GM21723 (cell line): ENCODE measurements around the gene SMIM43.
"Not testable (repeated sequence)": the region's sequence is repeated elsewhere in the genome, so short reads cannot be mapped to it uniquely, and the experiment has no call there.

Experiments used
- ATAC-seq: cut with Tn5 transposase; IDR thresholded peaks from one replicate; pipeline ENCODE4 v1.9.1; 2021; ENCODE audit warnings: mild to moderate bottlenecking, moderate library complexity; ENCODE audit not compliant: unreplicated experiment

SMIM43 gene

DNA sequence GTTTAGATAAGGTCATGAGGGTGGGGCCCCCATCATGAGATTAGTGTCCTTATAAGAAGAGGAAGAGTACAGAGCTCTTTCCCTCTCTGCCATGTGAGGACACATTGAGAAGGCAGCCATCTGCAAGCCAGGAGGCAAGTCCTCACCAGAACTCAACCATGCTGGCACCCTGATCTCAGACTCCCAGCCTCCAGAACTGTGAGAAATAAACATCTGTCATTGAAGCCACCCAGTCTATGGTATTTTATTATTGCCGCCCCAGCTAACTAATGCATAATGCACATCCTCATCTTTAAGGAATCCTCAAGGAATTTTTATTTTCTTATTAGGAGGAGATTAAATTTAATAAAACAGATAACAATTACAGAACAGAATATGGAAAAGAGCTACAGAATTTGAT is 19.4 kb upstream of the SMIM43 start:
- no peak for ATAC-seq

DNA sequence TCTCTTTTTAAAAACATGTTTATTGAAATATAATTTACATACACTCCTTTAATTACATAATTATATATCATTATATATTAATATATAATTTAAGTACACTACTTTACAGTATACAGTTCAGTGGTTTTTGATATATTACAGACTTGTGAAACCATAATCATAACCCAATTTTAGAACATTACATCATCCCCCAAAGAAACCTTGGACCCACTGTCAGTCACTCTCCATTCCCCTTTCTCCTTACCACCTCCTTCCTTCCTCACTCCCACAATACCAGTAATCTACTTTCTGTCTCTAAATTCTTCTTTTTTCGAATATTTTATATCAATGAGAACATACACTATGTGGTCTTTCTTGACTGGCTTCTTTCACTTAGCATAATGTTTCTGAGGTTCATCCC is 18.2 kb upstream of the SMIM43 start:
- no peak for ATAC-seq

DNA sequence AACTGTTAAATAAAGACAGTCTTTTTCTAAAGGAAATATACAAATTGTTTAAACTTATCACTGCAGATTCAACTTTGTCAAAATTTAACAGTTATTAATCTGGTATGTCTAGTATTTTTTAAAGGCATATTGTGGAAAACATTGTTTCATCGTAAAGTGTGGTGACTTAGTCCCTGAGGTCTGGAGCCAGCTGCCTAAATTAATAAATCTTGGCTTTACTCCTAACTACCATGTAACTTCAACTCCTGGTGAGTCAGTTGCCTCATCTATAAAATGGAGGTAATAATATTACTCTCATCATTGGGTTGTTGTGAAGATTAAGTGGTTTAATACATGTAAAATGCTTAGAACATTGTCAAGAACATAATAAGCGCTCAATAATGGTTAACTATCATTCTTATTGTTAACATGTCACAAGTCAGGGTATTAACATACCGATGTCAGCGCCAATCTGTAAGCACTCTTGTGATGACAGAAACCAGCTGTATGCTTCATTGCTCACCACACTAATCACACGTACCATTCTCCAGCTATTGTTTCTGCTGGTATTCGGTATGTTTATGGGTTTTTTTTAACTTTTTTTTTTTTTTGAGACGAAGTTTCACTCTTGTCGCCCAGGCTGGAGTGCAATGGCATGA is 14.1 kb upstream of the SMIM43 start:
- ATAC-seq: no peak

DNA sequence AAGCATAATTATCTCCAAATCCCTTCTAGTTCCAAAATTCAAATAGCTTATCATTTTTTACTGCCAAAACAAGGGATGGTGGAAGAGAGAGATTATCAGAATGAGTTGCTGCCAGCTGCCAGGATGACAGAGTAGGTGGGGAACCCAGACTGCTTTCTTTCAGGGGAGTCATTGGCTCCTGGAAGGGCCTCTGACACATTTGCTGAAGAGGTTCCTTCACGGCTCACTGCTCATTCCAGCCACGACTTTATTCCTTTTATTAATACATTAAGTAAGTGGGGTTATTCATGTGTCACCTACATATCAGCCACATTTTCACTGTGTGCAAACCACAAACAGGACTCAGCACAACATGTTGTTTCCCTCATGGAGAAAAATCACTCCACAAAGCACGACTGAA is 12.7 kb upstream of the SMIM43 start:
- peak; percentile 51 for ATAC-seq

DNA sequence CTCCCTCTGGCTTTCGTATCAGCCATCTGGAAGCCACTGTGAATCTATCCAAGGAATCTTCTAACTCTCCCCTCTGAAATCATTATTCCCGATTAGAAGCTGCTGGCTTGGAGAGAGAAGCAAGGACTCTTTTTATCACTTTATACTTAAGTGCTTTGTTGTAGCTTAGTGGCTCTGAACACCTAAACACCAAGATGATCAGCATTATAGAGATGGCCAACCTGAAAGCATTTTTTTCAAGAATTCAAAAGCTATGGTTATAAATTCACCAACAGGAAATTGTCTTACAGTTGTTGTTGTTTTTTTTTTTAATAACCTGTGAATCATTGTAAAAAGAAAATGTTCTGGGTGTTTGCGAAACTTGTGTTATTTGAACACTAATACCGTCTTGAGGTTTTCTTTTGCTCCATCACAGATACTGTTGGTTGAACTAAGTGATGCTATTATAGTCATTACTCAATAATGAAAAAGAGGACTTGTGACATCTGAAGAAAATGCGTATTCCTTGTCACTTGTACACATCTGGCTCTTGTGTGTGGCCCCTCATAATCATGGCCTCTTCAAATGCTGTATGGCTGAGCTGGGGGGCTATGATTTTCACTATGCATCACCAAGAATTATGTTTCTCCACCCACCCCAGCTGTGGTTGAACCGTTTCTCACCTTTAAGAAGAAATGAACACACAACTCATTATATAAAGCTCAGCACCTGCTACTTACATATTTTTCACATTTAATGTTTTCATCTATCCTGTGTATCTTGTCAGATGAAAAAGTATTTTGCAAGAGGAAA is 11.8 kb upstream of the SMIM43 start:
- ATAC-seq: no peak

DNA sequence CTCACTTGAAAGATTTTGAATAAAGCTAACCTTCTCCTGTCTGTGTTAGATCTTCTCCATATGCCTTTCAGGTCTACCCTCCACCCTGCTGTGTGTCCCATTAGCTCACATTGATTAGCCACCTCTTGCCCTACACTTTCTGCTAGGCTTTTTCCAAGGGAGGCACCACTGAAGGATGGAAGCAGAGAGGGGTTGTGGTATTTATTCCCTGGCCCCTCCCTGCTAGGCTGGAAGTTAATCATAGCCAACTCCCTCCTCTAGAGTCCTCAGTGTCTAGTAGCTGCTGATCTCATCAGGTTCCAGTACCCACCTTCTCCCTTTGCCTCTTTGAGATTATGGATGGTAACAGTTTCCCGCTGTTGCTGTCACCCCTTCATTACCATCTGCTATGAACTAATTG is 8.9 kb upstream of the SMIM43 start:
- ATAC-seq: no peak

DNA sequence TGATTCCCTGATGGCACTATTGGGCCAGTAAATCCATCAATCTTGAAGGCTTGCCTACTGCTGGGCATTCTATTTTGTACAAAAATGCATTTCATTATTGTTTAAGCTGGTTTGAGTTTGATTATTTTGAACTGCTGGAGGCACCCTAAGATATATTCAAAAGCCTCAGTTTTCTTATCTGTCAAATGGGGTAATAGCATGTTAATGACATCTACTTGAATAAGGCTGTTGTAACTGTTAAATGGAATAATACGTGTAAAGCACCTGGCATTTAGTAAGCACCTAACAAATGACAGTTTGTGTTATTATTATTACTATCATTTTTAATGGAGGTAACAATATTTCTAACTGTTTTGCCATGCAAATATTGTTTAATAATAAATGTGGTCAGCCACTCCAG is 6.9 kb upstream of the SMIM43 start:
- no peak for ATAC-seq

DNA sequence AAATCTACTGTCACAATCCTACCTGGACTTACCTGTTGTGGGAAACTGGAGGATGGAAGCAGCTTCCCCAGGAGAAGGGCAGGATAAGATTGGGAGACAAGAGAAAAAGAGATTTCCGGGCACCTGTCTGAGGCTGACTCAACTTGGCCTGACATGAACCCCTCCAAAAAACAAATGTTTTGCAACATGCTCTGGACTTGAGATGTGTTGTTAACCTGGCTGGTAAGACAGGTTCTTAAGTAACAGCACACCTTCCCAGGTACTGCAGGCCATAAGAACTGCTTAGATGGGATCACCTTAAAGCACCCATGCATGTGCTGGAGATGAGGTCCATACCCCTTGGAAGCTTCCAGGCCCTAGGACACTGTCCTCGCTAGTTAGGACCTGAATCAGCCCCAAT is 4.4 kb upstream of the SMIM43 start:
- no peak for ATAC-seq

DNA sequence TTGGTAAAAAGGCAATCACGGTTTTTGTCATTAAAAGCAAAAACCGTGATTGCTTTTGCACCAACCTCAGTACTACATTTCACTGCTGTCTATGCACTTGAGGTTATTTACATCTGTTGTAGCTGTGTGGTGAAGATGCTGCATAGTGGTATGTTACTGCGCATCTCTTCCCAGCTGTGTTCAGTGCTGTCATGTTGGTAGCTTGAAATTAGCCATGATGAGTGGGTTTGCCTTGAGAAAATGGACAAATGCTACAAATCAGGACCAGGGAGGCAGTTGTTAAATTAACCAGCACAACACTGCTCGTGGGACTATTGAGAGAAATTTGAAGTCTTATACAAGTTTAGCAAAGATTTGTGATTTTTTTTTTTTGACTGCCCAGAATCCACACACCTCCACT is 2.2 kb upstream of the SMIM43 start:
- no peak for ATAC-seq

DNA sequence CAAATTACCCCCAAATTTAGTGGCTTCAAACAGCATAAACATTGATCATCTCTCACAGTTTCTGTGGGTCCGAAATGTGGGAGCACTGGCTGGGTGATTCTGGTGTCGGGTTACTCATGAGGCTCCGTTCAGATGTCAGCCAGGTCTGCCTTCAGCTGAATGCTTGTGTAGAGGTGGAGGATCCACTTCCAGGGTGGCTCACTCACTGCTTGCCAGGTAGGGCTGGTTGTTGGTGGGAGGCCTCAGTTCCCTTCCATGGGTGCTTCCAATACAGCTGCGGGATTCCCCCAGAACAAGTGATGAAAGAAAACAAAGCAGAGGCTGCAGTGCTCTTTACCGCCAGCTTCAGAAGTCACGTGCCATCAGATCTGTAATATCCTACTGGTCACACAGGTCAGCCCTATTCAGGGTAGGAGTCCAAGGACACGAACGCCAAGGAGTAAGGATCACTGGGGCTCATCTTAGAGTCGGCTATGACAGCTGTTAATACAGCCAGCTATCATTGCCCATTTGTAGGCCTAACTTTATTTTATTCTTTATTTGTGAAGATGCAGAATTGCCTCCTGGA is 1.1 kb upstream of the SMIM43 start:
- ATAC-seq: no peak

DNA sequence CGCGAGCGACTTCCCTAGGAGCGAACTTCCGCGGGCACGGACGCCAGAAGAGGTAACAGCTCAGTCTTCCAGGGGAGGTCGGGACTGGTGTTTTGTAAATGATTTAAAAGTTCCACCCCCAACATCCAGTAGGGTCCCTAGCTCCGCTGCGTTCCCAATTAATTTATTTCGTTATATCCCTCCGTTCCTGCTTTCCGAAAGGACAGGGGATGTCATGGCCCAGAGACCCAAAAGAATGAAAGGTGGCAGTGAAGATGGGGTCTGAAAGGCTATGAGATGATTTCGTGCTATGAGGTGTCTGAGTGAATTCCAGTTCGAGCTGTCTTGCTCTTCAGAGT is 373 bp upstream of the SMIM43 start:
- ATAC-seq: no peak

DNA sequence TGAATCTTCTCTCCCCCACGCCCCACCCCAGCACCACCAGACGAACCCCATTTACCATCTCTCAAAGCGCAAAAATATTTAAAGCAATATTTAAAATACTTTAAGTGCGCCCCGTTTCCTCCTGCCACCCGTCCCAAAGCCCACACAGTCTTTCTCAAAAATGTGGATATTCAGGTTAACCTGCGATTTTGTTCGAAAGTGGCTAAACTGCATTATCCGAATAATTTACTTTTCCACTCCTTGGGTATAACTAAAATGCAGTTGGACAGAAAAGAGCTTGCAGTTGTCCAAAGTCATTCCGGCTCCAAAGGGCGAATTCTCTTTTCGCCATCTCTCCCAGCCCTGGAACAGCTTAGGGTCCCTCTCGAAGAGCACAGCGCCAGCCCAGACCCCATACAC is 662 bp downstream of the SMIM43 start:
- no peak for ATAC-seq

DNA sequence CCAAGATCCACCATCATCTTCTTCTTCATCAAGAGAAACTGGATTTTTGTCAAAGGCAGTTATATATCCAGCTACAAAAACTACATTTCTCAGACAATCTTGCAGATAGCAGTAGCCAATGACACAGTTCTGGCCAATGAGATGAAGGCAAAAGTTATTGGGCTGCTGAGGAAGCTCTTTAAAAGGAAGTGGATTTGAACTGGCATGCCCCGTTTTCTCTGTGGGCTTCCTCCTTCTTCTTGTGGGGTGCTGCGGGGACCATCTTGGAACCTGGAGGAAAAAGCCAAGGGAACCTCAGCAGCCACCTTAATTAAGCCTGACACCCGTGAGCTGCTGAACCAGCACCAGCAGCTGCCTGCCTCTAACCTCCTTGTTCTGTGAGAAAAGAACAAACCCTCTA is 4.8 kb downstream of the SMIM43 start:
- no peak for ATAC-seq

DNA sequence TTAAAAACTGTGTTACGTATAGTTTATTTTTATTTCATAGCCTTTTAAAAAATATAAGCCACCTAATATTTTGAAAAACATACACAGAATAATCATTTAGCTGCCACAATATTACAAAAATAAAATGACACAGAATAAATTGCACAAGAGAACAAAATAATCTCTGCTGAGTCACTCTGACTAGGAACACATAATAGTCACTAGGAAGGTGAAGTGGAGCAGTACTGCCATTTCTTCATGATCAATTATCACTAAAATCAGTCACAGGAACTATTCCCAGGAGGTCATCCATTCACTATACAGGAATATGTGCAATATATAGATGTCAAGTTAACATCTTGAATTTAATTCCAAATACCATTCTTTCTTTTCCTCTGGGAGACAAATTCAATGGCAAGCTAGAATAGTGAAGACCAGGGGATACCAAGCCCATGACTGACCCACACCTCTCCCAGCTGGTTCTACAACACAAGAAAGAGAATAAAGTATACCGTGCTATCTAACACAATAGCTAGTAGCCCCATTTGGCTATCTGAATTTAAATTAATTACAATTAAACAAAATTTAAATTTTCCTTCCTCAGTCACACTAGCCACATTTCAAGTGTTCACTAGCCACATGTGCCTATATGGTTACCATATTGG is 5.9 kb downstream of the SMIM43 start:
- no peak for ATAC-seq

DNA sequence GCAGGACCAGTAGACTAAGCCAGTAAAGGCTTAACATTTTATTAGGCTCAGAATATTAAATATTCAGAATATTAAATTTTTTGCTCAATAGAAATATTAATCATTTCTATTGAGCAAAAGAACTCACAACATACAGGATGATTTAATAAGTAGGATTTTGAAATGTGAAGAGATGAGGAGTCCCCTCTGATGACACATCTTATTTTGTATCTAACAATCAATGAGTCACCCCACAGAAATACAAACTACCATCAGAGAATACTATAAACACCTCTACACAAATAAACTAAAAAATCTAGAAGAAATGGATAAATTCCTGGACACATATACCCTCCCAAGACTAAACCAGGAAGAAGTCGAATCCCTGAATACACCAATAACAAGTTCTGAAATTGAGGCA is 12.8 kb downstream of the SMIM43 start:
- not testable (repeated sequence) for ATAC-seq

DNA sequence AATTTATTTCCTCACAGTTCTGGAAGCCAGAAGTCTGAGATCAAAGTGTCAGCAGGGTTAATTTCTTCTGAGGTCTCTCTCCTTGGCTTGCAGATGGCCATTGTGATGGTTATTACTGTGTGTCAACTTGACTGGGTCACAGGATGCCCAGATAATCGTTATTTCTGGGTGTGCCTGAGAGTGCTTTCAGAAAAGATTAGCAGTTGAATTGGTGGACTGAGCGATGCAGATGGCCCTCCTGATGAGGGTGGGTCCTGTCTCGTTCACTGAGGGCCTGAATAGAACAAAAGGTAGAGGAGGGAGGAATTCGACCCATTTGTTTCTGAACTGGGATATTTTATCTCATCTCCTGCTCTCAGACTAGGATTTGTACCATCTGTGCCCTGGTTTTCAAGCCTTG is 15.7 kb downstream of the SMIM43 start:
- ATAC-seq: no peak

DNA sequence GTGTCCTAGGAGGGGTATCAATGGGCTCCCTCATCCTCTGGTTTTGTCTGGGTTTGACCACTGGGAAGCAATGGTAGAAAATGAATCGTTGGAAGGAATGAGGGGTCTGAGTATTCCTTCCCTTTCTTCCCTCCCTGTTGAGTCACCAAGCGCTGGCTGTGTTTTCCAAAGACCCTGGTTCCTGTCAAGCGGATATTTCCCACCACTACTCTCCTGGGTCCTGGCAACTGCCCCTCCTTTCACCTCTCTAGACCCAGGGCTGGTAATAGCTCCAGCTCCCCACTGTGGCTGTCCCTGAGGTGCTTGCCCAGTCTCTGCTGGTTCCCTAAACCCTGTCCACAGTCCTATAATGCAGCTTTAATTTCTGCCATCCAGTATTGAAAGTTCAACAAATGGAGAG is 22.2 kb downstream of the SMIM43 start:
- no peak for ATAC-seq

DNA sequence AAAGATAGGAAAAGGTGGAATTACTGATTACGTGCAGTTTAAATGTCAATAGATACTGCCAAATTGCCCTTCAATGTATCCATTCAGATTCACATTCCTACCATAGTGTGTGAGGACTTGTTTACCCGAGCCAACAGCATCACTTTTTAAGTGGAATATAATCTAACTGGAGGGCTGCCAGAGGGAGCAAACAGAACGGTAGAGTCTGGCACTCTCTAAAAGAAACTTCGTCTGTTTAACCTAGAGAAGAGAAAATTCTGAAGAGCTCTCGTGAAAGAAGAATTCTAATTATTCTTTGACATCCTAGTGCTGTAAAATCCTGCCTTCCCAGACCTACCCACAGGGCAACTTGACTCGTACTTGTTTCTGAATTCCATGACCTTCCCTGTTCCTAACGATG is 23.2 kb downstream of the SMIM43 start:
- no peak for ATAC-seq

DNA sequence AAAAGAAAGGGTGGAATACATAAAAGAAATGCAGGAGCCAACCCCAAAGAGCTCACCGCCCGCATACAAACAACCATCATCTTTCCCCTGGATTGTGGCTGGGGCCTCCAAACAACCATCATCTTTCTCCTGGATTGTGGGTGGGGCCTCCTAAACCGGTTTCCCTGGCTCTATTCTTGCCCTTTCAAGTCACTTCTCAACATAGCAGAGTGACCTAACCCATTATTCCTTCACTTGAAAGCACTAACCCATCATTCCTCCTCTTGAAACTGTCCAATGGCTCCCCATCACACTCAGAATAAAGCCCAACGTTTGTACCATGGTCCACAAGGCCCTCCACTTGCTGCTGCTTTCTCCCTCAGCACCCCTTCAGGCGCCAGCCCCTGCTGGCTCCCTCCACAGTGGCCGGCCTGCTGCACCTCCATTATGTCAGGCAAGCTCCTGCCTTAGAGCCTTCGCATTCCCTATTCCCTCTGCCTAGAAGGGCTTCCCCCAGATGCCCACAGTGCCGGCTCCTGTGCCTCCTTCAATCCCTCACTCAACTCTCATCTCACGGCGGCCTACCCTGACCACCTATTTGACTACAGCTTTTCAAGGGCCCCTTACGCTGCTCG is 24.1 kb downstream of the SMIM43 start:
- ATAC-seq: no peak

DNA sequence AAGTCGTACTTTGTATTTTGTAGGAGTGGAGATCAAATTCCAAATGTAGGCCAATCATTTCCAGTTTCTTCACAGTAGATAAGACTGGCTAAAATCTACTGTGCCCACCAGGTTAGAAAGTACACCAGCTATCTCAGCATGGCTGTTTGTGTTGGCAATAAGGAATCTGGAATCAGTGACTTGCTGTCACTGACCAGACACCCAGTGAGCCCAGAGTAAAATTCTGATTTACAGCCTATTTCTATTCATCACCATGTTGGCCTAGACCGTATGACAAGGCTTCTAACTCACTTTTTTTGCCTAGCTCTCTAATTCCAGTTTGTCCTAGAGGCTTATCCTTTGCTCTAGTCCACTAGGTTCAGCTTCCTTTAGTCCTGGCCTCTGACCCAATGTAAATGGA is 25.4 kb downstream of the SMIM43 start:
- no peak for ATAC-seq

DNA sequence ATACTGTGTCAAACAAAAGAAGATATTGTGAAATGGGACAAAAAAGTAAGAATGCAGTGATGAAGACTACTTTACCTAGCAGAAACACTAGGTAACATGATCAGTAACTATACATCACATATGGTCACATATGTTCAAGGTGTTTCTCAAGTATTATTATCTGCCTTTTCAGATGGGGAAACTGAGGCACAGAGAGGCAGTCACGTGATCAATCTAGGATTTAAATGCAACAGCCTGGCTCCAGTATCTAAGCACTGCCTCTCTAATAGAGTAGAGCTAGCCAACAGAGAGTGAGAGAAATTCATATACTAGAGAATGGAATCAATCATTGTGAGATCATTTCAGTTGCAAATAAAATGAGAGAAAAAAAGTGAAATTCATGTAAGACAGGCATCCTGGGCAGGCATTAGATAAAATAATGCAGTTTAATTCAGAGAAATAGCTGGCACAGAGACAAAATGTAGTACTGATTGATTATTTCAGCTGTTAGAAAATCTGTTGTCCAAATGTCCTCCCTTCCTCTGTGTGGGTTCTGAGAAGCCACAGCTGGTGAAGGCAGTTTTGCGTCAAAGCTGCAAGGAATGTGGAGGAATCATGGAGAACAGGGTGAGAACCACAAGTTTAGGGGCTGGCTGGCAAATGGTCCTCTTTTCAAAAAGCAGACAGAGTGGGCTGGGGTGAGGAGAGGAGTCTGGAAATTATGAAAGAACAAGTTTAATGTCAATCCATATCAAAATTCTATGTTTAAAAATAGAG is 26.0 kb downstream of the SMIM43 start:
- ATAC-seq: no peak
